ENCODE data around the gene ALKBH4. TPM values are rescaled to one million over a fixed set of nuclear protein-coding genes. Genes with fewer than 3 reads are reported as not detected.

Gene ALKBH4
- total and polyA plus RNA-seq, 2 of the 4 experiments (the other 2 are of a cell fraction): 6.1 to 7.4 TPM

DNA sequence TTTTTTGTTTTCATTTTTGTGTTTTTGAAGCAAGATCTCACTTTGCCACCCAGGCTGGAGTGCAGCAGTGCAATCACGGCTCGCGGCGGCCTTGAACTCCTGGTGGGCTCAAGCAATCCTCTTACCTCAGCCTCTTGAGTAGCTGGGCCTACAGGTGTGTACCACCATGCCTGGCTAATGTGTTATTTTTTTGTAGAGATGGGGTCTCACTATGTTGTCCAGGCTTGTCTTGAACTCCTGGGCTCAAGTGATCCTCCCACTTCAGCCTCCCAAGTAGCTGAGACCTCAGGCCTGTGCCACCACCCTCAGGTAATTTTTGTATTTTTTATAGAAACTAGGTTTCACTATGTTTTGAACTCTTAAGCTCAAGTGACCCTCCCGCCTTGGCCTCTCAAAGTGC is 53.7 kb downstream of the ALKBH4 start:
- intact Hi-C loops (cut with micrococcal nuclease): no loop called here
- in situ Hi-C loops (cut with MboI; ENCODE audit: low sequenced_read_pairs): no loop called here
- H2BK120ac ChIP-seq (ENCODE audit: low read depth, low read length): no peak overlapping the region
- H2AFZ ChIP-seq (replicated peaks; ENCODE audit: low read length, poor library complexity): no peak overlapping the region
- dilution Hi-C loops (cut with HindIII; ENCODE audit: low sequenced_read_pairs, unreplicated experiment): no loop called here
- H3K18ac ChIP-seq (ENCODE audit: low read depth, low read length): no peak overlapping the region
- no peak overlapping the region for H3K14ac ChIP-seq (replicated peaks; ENCODE audit: low read depth, low read length)
- no peaks in the 10 kb centered on the region for H3K9me1 ChIP-seq (ENCODE audit: insufficient read depth, low read length)
- ATAC-seq (ENCODE audit: low read depth) (no peak), DNase-seq (no peak)
- 100% methylated on average over 1 of the region's 5 CpGs; no CpG with 5 or more reads in 1 of the 2 experiments for WGBS, 2 experiments (ENCODE audit: extremely low coverage in 2 of 2, insufficient read length in 1 of 2)
- no peak overlapping the region for H3K4me3 ChIP-seq (ENCODE audit: insufficient read depth, low read depth, low read length)
- no peak overlapping the region for H2BK20ac ChIP-seq (ENCODE audit: low read depth, low read length)
- no peak overlapping the region for H2AK5ac ChIP-seq (ENCODE audit: low read depth, low read length)
- POLR2A ChIA-PET (ENCODE audit: unreplicated experiment): no interaction called here
- no peak overlapping the region for H3K27ac ChIP-seq (ENCODE audit: insufficient read depth, low read length)
- no peak overlapping the region for H3K56ac ChIP-seq (ENCODE audit: extremely low read depth, insufficient read depth, low read length)
- peaks cover 35 to 64% of the 10 kb centered on the region in 2 experiments for H3K79me1 ChIP-seq (ENCODE audit: low read depth in 1 of 2, low read length in 2 of 2)
- TF ChIP-seq MAZ (IDR thresholded peaks at IDR 0.05; ENCODE audit: borderline replicate concordance, low read depth, low read length): no peak
- TF ChIP-seq MXI1 (IDR thresholded peaks at IDR 0.05; ENCODE audit: borderline replicate concordance, low read depth, low read length): no peak
- no peak for TF ChIP-seq BHLHE40 (IDR thresholded peaks at IDR 0.05; ENCODE audit: low read depth, low read length)
- TF ChIP-seq CEBPB (IDR thresholded peaks at IDR 0.05; ENCODE audit: low read depth, low read length): no peak
- TF ChIP-seq POLR2A (IDR thresholded peaks at IDR 0.05; ENCODE audit: low read depth, low read length): no peak
- TF ChIP-seq MAFK (IDR thresholded peaks at IDR 0.05; ENCODE audit: low read depth, low read length): no peak
- TF ChIP-seq CHD1 (IDR thresholded peaks at IDR 0.05; ENCODE audit: low read depth, low read length): no peak
- TF ChIP-seq CTCF (conservative IDR thresholded peaks at IDR 0.05; ENCODE audit: low read depth, low read length): no peak
- no peak for TF ChIP-seq RCOR1 (IDR thresholded peaks at IDR 0.05; ENCODE audit: insufficient replicate concordance, low read length)
- no peak overlapping the region for H3K9ac ChIP-seq (ENCODE audit: low read depth, low read length)
- H3K27me3 ChIP-seq (ENCODE audit: control insufficient read depth, insufficient read depth, low read length): no peaks in the 10 kb centered on the region
- no peak overlapping the region for H4K91ac ChIP-seq (ENCODE audit: insufficient read depth, low read depth, low read length)
- H2BK15ac ChIP-seq (ENCODE audit: low read depth, low read length): no peak overlapping the region
- no peak overlapping the region for H3K4me2 ChIP-seq (ENCODE audit: low read depth, low read length)
- no peak overlapping the region for H4K8ac ChIP-seq (ENCODE audit: low read depth in 2 of 2, low read length in 2 of 2)
- no peaks in the 10 kb centered on the region for H3K4me1 ChIP-seq (ENCODE audit: control insufficient read depth, insufficient read depth, low read length)
- no peak overlapping the region for H2AK9ac ChIP-seq (replicated peaks; ENCODE audit: low read depth, low read length, poor library complexity)
- H4K20me1 ChIP-seq (ENCODE audit: insufficient read depth, low read length): peaks cover 13% of the 10 kb centered on the region
- no peak overlapping the region for H4K5ac ChIP-seq (ENCODE audit: low read depth, low read length)
- CTCF ChIA-PET: interaction anchor here (0.7 kb wide), 1 partner anchor 937 kb away, joined by 5 read pairs; the partner anchor contains the start of gene PSMC2
- no peak overlapping the region for H3K4ac ChIP-seq (ENCODE audit: low read depth, low read length)
- no peak overlapping the region for H2BK5ac ChIP-seq (ENCODE audit: low read depth, low read length, poor library complexity, severe bottlenecking)
- H3K23ac ChIP-seq (ENCODE audit: low read depth, low read length): no peak overlapping the region
- peaks cover 60% of the 10 kb centered on the region for H3K36me3 ChIP-seq (ENCODE audit: control insufficient read depth, insufficient read depth, low read length)
- no TSS peak for BruUV-seq (replicated peaks)
- H3K9me3 ChIP-seq (ENCODE audit: control insufficient read depth, insufficient read depth, low read length): no peaks in the 10 kb centered on the region
